22Rv1 (cell line): ENCODE results near the gene PTPRQ.

Source experiments
- ZFX ChIP-seq: fragments of 450-650 bp; IDR thresholded peaks from 2 replicates; pipeline ENCODE4 v1.6.1; 2017; ENCODE audit warnings: antibody characterized with exemption, borderline replicate concordance
- TF ChIP-seq, protein P1 (sequence below): fragments of 450-650 bp; IDR thresholded peaks from 2 replicates; pipeline ENCODE4 v1.5.1; 2017; ENCODE audit warnings: mild to moderate bottlenecking

DNA sequence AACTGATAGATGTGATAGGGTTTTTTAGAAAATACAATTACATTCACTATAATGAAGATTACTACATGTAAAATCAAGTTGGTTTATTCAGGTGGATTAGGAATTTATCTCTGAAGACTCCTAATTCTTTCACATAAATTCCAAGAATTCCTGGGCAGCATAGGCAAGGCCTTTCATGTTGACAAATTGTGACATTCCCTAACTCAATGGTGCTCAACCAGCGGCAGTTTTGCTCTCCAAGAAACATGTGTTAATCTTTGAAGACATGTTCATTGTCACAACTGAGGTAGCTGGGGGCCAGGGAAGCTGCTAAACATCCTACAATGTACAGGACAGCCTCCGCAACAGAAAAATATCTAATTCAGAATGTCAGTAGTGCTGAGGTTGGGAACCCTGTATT, 46.3 kb downstream of the PTPRQ start:
- TF ChIP-seq, protein P1, sequence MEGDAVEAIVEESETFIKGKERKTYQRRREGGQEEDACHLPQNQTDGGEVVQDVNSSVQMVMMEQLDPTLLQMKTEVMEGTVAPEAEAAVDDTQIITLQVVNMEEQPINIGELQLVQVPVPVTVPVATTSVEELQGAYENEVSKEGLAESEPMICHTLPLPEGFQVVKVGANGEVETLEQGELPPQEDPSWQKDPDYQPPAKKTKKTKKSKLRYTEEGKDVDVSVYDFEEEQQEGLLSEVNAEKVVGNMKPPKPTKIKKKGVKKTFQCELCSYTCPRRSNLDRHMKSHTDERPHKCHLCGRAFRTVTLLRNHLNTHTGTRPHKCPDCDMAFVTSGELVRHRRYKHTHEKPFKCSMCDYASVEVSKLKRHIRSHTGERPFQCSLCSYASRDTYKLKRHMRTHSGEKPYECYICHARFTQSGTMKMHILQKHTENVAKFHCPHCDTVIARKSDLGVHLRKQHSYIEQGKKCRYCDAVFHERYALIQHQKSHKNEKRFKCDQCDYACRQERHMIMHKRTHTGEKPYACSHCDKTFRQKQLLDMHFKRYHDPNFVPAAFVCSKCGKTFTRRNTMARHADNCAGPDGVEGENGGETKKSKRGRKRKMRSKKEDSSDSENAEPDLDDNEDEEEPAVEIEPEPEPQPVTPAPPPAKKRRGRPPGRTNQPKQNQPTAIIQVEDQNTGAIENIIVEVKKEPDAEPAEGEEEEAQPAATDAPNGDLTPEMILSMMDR: no peak
- TF ChIP-seq ZFX: no peak
